Endothelial cell of umbilical vein (primary cell): ENCODE measurements around the gene DLL1. TPM values are rescaled to one million over a fixed set of nuclear protein-coding genes. Genes with fewer than 3 reads are reported as not detected.
A peak's percentile ranks its signal among the peaks of the same experiment; 100 is the strongest.

Experiments
- BruUV-seq: library from RNA; stranded (reverse); fragments of 400-500 nt; replicated peaks from 2 replicates; lab custom pipeline; 2021; lab: Mats Ljungman, UMichigan
- CTCF ChIA-PET: fragments of 300-600, 350-600 bp; sonication (Branson Sonifier 250); formaldehyde crosslinking; loops from one replicate; lab custom pipeline; 2021; ENCODE audit warnings: antibody characterized with exemption, inconsistent platforms; lab: Charles Lee
- POLR2A ChIA-PET: fragments of 300-600, 350-600 bp; sonication (Branson Sonifier 250); formaldehyde crosslinking; loops from one replicate; lab custom pipeline; 2021; ENCODE audit warnings: antibody characterized with exemption, inconsistent platforms; lab: Charles Lee
- DNase-seq: peaks from one replicate; pipeline ENCODE4 v3.0.0-alpha.2; 2011; ENCODE audit warnings: low read depth, low spot score
- FAIRE-seq: peaks from 2 replicates; lab custom pipeline; 2011; peaks lifted over from hg19 to GRCh38; lab: Jason Lieb, UNC
- H2AFZ ChIP-seq: 2 replicates; pipeline ENCODE4 v1.6.0; 2012; ENCODE audit warnings: low read depth, low read length, control low read depth, inconsistent platforms
- H3K27ac ChIP-seq: 2 replicates; pipeline ENCODE4 v1.5.1; 2011; ENCODE audit warnings: low read depth, mild to moderate bottlenecking, control low read depth, low read length, moderate library complexity; ENCODE audit not compliant: insufficient read depth
- H3K27me3 ChIP-seq, 2 experiments: 2 replicates each; pipeline versions ENCODE4 v1.6.0 to v1.6.1; 2011; ENCODE audit warnings: low read length in 2 of 2, mixed read lengths in 1 of 2; ENCODE audit not compliant: control insufficient read depth in 2 of 2, insufficient read depth in 2 of 2
- H3K36me3 ChIP-seq, 2 experiments: 2 replicates in 1 of 2; 3 replicates in 1 of 2; pipeline ENCODE4 v1.5.1; 2011; ENCODE audit warnings: low read length in 2 of 2, mild to moderate bottlenecking in 1 of 2, moderate library complexity in 1 of 2; ENCODE audit not compliant: control insufficient read depth in 2 of 2, insufficient read depth in 2 of 2; ENCODE audit errors: extremely low read depth in 1 of 2
- H3K4me1 ChIP-seq: 3 replicates; pipeline ENCODE4 v1.5.1; 2011; ENCODE audit warnings: mild to moderate bottlenecking, low read length; ENCODE audit not compliant: control insufficient read depth, insufficient read depth; ENCODE audit errors: extremely low read depth
- H3K4me2 ChIP-seq: 2 replicates; pipeline ENCODE4 v1.6.1; 2011; ENCODE audit warnings: low read length, control low read depth, mixed read lengths; ENCODE audit not compliant: insufficient read depth
- H3K4me3 ChIP-seq, 3 experiments: fragments of 200-600 bp in 1 of 3; sonication (generic), shearing (Covaris generic) in 1 of 3; replicated peaks in 1 of 3; 2 replicates each; pipeline ENCODE4 v1.5.1; 2011 to 2016; ENCODE audit warnings: control low read depth in 3 of 3, low read length in 3 of 3, mild to moderate bottlenecking in 2 of 3, inconsistent platforms in 1 of 3, low read depth in 1 of 3, moderate library complexity in 1 of 3; ENCODE audit not compliant: insufficient read depth in 1 of 3
- H3K79me2 ChIP-seq: 2 replicates; pipeline ENCODE4 v1.6.0; 2012; ENCODE audit warnings: low read length, inconsistent platforms; ENCODE audit not compliant: control insufficient read depth, insufficient read depth
- H3K9ac ChIP-seq: replicated peaks from 2 replicates; pipeline ENCODE3; 2011; ENCODE audit warnings: low read length, control low read depth; ENCODE audit not compliant: insufficient read depth; ENCODE audit errors: extremely low read depth
- H3K9me1 ChIP-seq: replicated peaks from 3 replicates; pipeline ENCODE4 v1.6.0; 2011; ENCODE audit warnings: mild to moderate bottlenecking, low read length; ENCODE audit not compliant: control insufficient read depth, insufficient read depth; ENCODE audit errors: extremely low read depth
- H3K9me3 ChIP-seq: replicated peaks from 2 replicates; pipeline ENCODE4 v1.5.1; 2012; ENCODE audit warnings: low read length, inconsistent platforms; ENCODE audit not compliant: control insufficient read depth, insufficient read depth
- H4K20me1 ChIP-seq: replicated peaks from 2 replicates; pipeline ENCODE3; 2011; ENCODE audit warnings: mild to moderate bottlenecking, low read length; ENCODE audit not compliant: control insufficient read depth, insufficient read depth; ENCODE audit errors: extremely low read depth
- EZH2 ChIP-seq: IDR thresholded peaks from 2 replicates; pipeline ENCODE4 v1.6.1; 2012; ENCODE audit warnings: borderline replicate concordance, low read depth, mild to moderate bottlenecking, moderate library complexity, low read length, inconsistent platforms; ENCODE audit not compliant: severe bottlenecking
- FOS ChIP-seq: IDR thresholded peaks from 2 replicates; pipeline ENCODE4 v1.6.1; 2011; ENCODE audit warnings: mild to moderate bottlenecking, low read length, moderate library complexity, borderline replicate concordance; ENCODE audit not compliant: insufficient read depth
- GATA2 ChIP-seq: IDR thresholded peaks from 2 replicates; pipeline ENCODE4 v1.7.0; 2011; ENCODE audit warnings: low read depth, mild to moderate bottlenecking, moderate library complexity, mixed read lengths, low read length; ENCODE audit not compliant: insufficient read length, insufficient read depth
- JUN ChIP-seq: IDR thresholded peaks from 2 replicates; pipeline ENCODE4 v1.6.1; 2011; ENCODE audit warnings: borderline replicate concordance, low read depth; ENCODE audit not compliant: insufficient read length, insufficient read depth
- MYC ChIP-seq: IDR thresholded peaks from one replicate; pipeline ENCODE4 v1.6.1; 2011; ENCODE audit warnings: mild to moderate bottlenecking, low read depth, low read length
- POLR2A ChIP-seq: IDR thresholded peaks from 2 replicates; pipeline ENCODE4 v1.6.1; 2012; ENCODE audit warnings: low read depth, mild to moderate bottlenecking, control low read depth, low read length
- POLR2AphosphoS5 ChIP-seq: IDR thresholded peaks from 2 replicates; pipeline ENCODE4 v1.6.1; 2012; ENCODE audit warnings: low read depth, mild to moderate bottlenecking, control low read depth, low read length, moderate library complexity; ENCODE audit not compliant: insufficient read depth
- dilution Hi-C: fragments of 300-500 bp; cut with MboI; formaldehyde crosslinking; loops from one replicate; pipeline ENCODE4 v1.15.0; 2019; ENCODE audit warnings: low sequenced_read_pairs; ENCODE audit not compliant: extremely low pct_ligation_motif_present
- intact Hi-C: fragments of 100-400 bp; cut with micrococcal nuclease; formaldehyde crosslinking; loops from one replicate; pipeline ENCODE4 v1.10.0; 2022
- polyA plus RNA-seq, 4 experiments: library from polyadenylated mRNA; depleted of rRNA in 3 of 4; stranded (reverse) in 3 of 4; unstranded in 1 of 4; fragments of >200 nt; gene quantifications; 2 replicates each; pipeline versions ENCODE4 v1.2.1 to v1.2.3, GENCODE V29; 2011 to 2012; ENCODE audit warnings: missing spikeins in 1 of 4
- total RNA-seq: library from RNA; stranded (reverse); gene quantifications from 2 replicates; pipeline ENCODE4 v1.2.3, GENCODE V29; 2021
- TF ChIP-seq, protein P1 (sequence below): IDR thresholded peaks from 2 replicates; pipeline ENCODE4 v1.6.1; 2011; ENCODE audit not compliant: insufficient read depth, insufficient read length
- TF ChIP-seq, protein P2 (sequence below), 2 donors: IDR thresholded peaks; 1 replicate in 1 of 2; 2 replicates in 1 of 2; pipeline ENCODE4 v1.5.1; 2011; ENCODE audit warnings: low read length in 2 of 2, mild to moderate bottlenecking in 2 of 2, moderate library complexity in 2 of 2, control low read depth in 1 of 2, inconsistent platforms in 1 of 2, low read depth in 1 of 2; ENCODE audit not compliant: insufficient read depth in 1 of 2; ENCODE audit errors: extremely low read depth in 1 of 2

The DLL1 gene
- total and polyA plus RNA-seq, 2 donors (not counting 3 experiments of a cell fraction or from before 2014, with no cell fraction given), result 1.4 to 2.3 TPM

DNA sequence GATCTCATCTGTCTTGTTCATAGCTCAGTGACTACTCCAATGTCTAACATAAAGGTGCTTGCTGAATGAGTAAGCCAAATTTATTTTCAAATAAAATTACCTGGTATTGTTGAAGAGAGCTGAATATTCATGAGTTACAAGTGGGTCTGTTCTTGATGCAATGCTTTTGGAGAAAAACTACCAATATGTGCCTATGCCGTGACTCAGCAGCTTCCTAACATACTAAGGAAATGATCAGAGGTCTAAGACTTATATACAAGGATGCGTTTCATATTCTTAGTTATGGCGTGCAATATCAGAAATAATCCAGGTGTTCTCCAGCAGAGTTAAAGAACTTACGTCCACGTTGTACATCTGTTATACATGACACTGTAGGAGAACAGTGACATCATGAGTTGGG lies 20.8 kb upstream of the DLL1 start:
- DNase-seq, result no peak
- ChIA-PET POLR2A (no interaction called here), CTCF (interaction anchor here (0.8 kb wide), 1 partner anchor 205 kb away, joined by 3 read pairs; no protein-coding TSS in a partner anchor)
- no peak overlapping the region for H3K27ac ChIP-seq
- peaks cover 4% of the 10 kb centered on the region for H3K4me1 ChIP-seq
- H3K79me2 ChIP-seq, result peaks cover 78% of the 10 kb centered on the region
- BruUV-seq, result no TSS peak
- H2AFZ ChIP-seq, result no peak overlapping the region
- intact Hi-C loops (no loop called here), dilution Hi-C loops (no loop called here)
- no peaks in the 10 kb centered on the region for H3K9me1 ChIP-seq
- peak; percentile 55 for FAIRE-seq
- no peak for TF ChIP-seq EZH2
- TF ChIP-seq POLR2AphosphoS5, result no peak
- TF ChIP-seq GATA2, result no peak
- TF ChIP-seq POLR2A, result no peak
- TF ChIP-seq, protein P1, sequence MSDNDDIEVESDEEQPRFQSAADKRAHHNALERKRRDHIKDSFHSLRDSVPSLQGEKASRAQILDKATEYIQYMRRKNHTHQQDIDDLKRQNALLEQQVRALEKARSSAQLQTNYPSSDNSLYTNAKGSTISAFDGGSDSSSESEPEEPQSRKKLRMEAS, result no peak
- no peak for TF ChIP-seq FOS
- TF ChIP-seq MYC, result no peak
- TF ChIP-seq, protein P2, sequence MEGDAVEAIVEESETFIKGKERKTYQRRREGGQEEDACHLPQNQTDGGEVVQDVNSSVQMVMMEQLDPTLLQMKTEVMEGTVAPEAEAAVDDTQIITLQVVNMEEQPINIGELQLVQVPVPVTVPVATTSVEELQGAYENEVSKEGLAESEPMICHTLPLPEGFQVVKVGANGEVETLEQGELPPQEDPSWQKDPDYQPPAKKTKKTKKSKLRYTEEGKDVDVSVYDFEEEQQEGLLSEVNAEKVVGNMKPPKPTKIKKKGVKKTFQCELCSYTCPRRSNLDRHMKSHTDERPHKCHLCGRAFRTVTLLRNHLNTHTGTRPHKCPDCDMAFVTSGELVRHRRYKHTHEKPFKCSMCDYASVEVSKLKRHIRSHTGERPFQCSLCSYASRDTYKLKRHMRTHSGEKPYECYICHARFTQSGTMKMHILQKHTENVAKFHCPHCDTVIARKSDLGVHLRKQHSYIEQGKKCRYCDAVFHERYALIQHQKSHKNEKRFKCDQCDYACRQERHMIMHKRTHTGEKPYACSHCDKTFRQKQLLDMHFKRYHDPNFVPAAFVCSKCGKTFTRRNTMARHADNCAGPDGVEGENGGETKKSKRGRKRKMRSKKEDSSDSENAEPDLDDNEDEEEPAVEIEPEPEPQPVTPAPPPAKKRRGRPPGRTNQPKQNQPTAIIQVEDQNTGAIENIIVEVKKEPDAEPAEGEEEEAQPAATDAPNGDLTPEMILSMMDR (IDR thresholded peaks at IDR 0.05; ENCODE audit: extremely low read depth in 1 of 2, insufficient read depth in 1 of 2, low read depth in 1 of 2, low read length in 2 of 2), result no peak
- TF ChIP-seq JUN, result no peak
- no peak overlapping the region for H3K4me3 ChIP-seq
- no peaks in the 10 kb centered on the region for H4K20me1 ChIP-seq
- no peaks in the 10 kb centered on the region for H3K27me3 ChIP-seq
- H3K9me3 ChIP-seq, result no peaks in the 10 kb centered on the region
- H3K4me2 ChIP-seq, result no peak overlapping the region
- no peaks in the 10 kb centered on the region for H3K36me3 ChIP-seq
- H3K9ac ChIP-seq, result no peak overlapping the region
